AG04450 (cell line): ENCODE measurements around the gene MMP2. TPM values are rescaled to one million over a fixed set of nuclear protein-coding genes. Genes with fewer than 3 reads are reported as not detected.

Experiments
- CTCF ChIA-PET: fragments of 300-600, 350-600 bp; formaldehyde crosslinking; extraction: SDS; loops from one replicate; lab custom pipeline; 2022; ENCODE audit warnings: antibody characterized with exemption, inconsistent platforms; lab: Charles Lee
- POLR2A ChIA-PET: fragments of 350-600 bp; formaldehyde crosslinking; extraction: SDS; loops from one replicate; lab custom pipeline; 2021; ENCODE audit warnings: antibody characterized with exemption, inconsistent platforms; lab: Yijun Ruan, JAX
- DNase-seq: peaks from one replicate; pipeline ENCODE4 v3.0.0-alpha.2; 2011; ENCODE audit warnings: low read depth, low spot score
- H3K27ac ChIP-seq: one replicate; pipeline ENCODE4 v1.5.1; 2012; ENCODE audit warnings: low read depth, low read length, control low read depth
- H3K27me3 ChIP-seq: one replicate; pipeline ENCODE4 v1.6.0; 2012; ENCODE audit warnings: low read length; ENCODE audit not compliant: control insufficient read depth, insufficient read depth
- H3K4me3 ChIP-seq: 2 replicates; pipeline ENCODE4 v1.5.1; 2011; ENCODE audit warnings: mild to moderate bottlenecking, low read depth, low read length, control low read depth
- H3K9me3 ChIP-seq: 2 replicates; pipeline ENCODE4 v1.5.1; 2012; ENCODE audit warnings: low read length; ENCODE audit not compliant: control insufficient read depth, insufficient read depth
- polyA plus RNA-seq: library from polyadenylated mRNA; depleted of rRNA; stranded (reverse); fragments of >200 nt; gene quantifications from 2 replicates; pipeline ENCODE4 v1.2.3, GENCODE V29; 2011
- TF ChIP-seq, protein P1 (sequence below): IDR thresholded peaks from 2 replicates; pipeline ENCODE4 v1.5.1; 2011; ENCODE audit warnings: low read depth, low read length, control low read depth, inconsistent platforms

Gene MMP2
- polyA plus RNA-seq, 1 experiment = 1,281 TPM

DNA sequence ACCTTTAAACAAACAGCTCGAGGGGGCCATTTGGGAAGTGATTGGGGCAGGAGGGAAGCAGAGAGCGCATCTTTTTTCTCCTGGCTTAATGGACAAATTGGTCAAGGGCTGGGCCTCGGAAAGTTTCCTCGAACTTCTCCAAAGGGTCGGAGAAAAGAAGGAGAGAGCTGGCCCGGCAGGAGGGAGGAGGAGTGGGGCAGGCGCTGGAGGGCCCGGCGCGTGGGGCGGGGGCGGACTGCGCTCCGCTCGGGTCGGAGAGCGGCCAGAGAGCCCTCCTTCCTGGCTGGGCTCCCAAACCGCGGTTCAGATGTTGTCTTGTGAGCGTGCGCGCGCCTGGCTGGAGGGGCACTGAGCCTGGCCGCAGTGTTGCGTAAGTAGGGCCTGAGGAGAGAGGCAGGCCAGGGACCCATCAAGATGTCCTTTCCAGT, 1.2 kb downstream of the MMP2 start:
- no peaks in the 10 kb centered on the region for H3K27me3 ChIP-seq
- H3K9me3 ChIP-seq = no peaks in the 10 kb centered on the region
- ChIA-PET POLR2A (interaction anchor here (0.7 to 3.2 kb wide), 7 partner anchors 8 to 1568 kb away, joined by 3 to 59 read pairs (median 9); no protein-coding TSS in a partner anchor), CTCF (interaction anchor here (0.7 to 2.4 kb wide), 5 partner anchors 15 to 57 kb away, joined by 4 to 13 read pairs (median 4); no protein-coding TSS in a partner anchor)
- TF ChIP-seq, protein P1, sequence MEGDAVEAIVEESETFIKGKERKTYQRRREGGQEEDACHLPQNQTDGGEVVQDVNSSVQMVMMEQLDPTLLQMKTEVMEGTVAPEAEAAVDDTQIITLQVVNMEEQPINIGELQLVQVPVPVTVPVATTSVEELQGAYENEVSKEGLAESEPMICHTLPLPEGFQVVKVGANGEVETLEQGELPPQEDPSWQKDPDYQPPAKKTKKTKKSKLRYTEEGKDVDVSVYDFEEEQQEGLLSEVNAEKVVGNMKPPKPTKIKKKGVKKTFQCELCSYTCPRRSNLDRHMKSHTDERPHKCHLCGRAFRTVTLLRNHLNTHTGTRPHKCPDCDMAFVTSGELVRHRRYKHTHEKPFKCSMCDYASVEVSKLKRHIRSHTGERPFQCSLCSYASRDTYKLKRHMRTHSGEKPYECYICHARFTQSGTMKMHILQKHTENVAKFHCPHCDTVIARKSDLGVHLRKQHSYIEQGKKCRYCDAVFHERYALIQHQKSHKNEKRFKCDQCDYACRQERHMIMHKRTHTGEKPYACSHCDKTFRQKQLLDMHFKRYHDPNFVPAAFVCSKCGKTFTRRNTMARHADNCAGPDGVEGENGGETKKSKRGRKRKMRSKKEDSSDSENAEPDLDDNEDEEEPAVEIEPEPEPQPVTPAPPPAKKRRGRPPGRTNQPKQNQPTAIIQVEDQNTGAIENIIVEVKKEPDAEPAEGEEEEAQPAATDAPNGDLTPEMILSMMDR = no peak
- H3K4me3 ChIP-seq = peak overlapping the region; percentile 94
- H3K27ac ChIP-seq = peak overlapping the region; percentile 87
- DNase-seq = peak; percentile 84

DNA sequence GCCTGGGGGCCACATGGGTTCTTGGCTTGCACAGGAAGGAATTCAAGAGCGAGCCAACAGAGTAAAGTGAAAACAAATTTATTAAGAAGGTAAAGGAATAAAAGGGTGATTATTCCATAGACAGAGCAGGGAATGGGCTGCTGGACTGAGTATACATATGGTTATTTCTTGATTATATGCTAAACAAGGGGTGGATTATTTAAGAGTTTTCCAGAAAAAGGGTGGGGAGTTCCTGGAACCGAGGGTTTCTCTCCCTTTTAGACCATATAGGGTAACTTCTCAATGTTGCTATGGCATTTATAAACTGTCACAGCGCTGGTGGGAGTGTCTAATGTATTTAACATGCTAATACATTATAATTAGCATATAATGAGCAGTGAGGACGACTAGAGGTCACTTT, 2.0 kb downstream of the MMP2 start:
- TF ChIP-seq, protein P1 = no peak
- no peaks in the 10 kb centered on the region for H3K27me3 ChIP-seq
- peak overlapping the region; percentile 94 for H3K4me3 ChIP-seq
- peak overlapping the region; percentile 78 for H3K27ac ChIP-seq
- POLR2A ChIA-PET = interaction anchor here (1.2 to 3.2 kb wide), 4 partner anchors 7 to 20 kb away, joined by 3 to 59 read pairs (median 14); no protein-coding TSS in a partner anchor
- no peaks in the 10 kb centered on the region for H3K9me3 ChIP-seq
- CTCF ChIA-PET = interaction anchor here (1.8 to 2.4 kb wide), 3 partner anchors 14 to 20 kb away, joined by 4 to 13 read pairs (median 6); no protein-coding TSS in a partner anchor
- DNase-seq = no peak

DNA sequence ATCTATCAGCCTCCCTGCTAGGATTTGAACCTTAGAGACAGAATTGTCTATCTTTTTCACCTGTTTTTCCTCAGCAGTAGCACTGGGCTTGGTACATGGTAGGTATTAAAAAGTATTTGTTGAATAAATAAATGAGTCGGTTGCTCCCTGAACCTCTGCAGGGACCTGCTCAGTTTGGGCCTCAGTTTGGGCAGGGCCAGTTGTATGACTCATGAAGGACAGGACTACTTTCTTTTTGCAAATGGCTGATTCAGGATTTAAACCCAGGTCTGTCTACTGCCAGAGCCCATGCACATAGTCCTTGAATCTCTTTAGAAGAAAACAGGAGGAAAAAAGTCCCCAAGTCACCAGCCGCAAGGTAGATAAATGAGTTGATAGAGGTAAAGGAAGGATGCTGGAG, 3.1 kb downstream of the MMP2 start:
- ChIA-PET POLR2A (no interaction called here), CTCF (no interaction called here)
- Histone ChIP-seq H3K4me3 (peak overlapping the region; percentile 94), H3K9me3 (no peaks in the 10 kb centered on the region), H3K27ac (no peak overlapping the region), H3K27me3 (no peaks in the 10 kb centered on the region)
- no peak for DNase-seq
- TF ChIP-seq, protein P1 = no peak

DNA sequence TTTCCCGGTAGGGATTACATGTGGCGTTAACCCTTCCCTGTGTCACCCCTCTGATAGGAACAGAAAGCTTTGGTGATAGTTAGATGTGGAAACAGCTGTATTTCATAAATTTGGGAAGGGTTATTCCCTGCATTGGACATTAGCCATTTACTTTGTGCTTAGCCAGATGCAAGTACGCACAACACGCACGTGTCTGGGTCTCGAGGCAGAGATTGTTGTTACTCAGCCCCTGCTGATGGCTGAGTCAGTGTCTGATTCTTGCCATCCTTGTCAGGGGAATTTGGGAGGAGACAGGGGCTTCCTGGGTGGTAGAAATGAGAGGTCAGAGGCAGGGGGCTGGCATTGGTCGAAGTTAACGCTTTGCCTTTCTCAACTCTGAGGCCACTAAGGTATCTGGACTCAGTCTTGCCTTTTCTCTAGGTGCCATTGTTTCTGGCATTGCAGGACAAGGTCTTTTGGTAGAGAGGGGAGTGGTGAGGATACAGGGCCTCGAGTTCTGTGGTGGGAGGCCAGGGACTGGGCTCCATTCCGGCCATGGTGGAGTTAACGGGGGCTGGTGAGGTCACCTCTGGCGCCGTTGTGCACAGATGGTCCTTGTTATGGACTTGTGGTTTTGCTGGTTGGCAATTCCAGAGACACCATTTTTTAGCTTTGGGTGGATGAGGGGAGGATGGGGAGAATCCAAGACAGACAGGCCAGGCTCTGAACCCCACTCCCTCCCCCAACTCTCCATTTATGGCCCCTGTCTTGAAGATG, 8.2 kb downstream of the MMP2 start:
- peak overlapping the region; percentile 96 for H3K27ac ChIP-seq
- DNase-seq = peak; percentile 76
- H3K4me3 ChIP-seq = no peak overlapping the region
- no peaks in the 10 kb centered on the region for H3K27me3 ChIP-seq
- H3K9me3 ChIP-seq = no peaks in the 10 kb centered on the region
- TF ChIP-seq, protein P1 = no peak
- ChIA-PET POLR2A (interaction anchor here (0.6 to 3.7 kb wide), 5 partner anchors 7 to 17 kb away, joined by 3 to 32 read pairs (median 9); partner anchors contain the start of gene MMP2), CTCF (interaction anchor here (0.5 to 3.2 kb wide), 3 partner anchors 13 to 22 kb away, joined by 3 to 18 read pairs (median 5); no protein-coding TSS in a partner anchor)

DNA sequence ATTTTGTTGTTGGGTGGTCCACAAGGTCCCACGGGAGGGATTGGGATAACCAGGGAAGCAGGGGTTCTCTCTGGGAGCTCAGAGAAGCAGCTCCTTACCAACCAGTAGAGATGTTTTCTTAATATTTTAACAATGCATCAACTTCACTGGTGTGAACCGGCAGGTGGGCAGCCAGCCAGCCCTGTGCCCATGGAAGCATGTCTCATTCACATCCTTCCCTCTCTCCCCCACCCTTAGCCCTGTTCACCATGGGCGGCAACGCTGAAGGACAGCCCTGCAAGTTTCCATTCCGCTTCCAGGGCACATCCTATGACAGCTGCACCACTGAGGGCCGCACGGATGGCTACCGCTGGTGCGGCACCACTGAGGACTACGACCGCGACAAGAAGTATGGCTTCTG, 9.3 kb downstream of the MMP2 start:
- no peak for DNase-seq
- ChIA-PET CTCF (interaction anchor here (0.8 kb wide), 1 partner anchor 23 kb away, joined by 4 read pairs; no protein-coding TSS in a partner anchor), POLR2A (interaction anchor here (1.8 to 3.7 kb wide), 3 partner anchors 8 to 13 kb away, joined by 9 to 32 read pairs (median 9); partner anchors contain the start of gene MMP2)

More for the DNA sequence above, 9.3 kb downstream of the MMP2 start:
- H3K27me3 ChIP-seq = no peaks in the 10 kb centered on the region
- TF ChIP-seq, protein P1 = no peak
- H3K9me3 ChIP-seq = no peaks in the 10 kb centered on the region
- H3K27ac ChIP-seq = no peak overlapping the region
- no peak overlapping the region for H3K4me3 ChIP-seq
